Measurements from ENCODE around the gene ODR4. TPM values are rescaled to one million over a fixed set of nuclear protein-coding genes. Genes with fewer than 3 reads are reported as not detected.
"Not testable (repeated sequence)": the region's sequence is repeated elsewhere in the genome, so short reads cannot be mapped to it uniquely, and the experiment has no call there.

Gene ODR4
- total RNA-seq, 4 donors from 2014 or later, result 12.8 to 39.8 (median 19.9) TPM

- WGBS, result 74% methylated on average over 3 of the region's 3 CpGs
- TF ChIP-seq CTCF (IDR thresholded peaks at IDR 0.05) (no peak), POLR2AphosphoS5 (IDR thresholded peaks at IDR 0.05) (no peak), POLR2A (IDR thresholded peaks at IDR 0.05) (no peak), EP300 (IDR thresholded peaks at IDR 0.05) (no peak)
- no peaks in the 10 kb centered on the region for H3K27me3 ChIP-seq
- no peaks in the 10 kb centered on the region for H3K9me3 ChIP-seq
- no peak overlapping the region for H3K27ac ChIP-seq
- no peak for DNase-seq (ENCODE audit: low spot score in 2 of 2)
- no peaks in the 10 kb centered on the region for H3K36me3 ChIP-seq
- no peaks in the 10 kb centered on the region for H3K4me1 ChIP-seq
- H3K4me3 ChIP-seq, result no peak overlapping the region
Measured at GRCh38 chr1:186456729-186457255, 81.2 kb downstream of the ODR4 start.

- H3K4me1 ChIP-seq; H3K4me3 ChIP-seq; DNase-seq (ENCODE audit: low spot score in 2 of 2); H3K27ac ChIP-seq; H3K36me3 ChIP-seq; H3K27me3 ChIP-seq; H3K9me3 ChIP-seq: not testable (repeated sequence)
- 98% methylated on average over 14 of the region's 14 CpGs for WGBS
Measured at GRCh38 chr1:186459161-186459560, 83.5 kb downstream of the ODR4 start.

- DNase-seq (ENCODE audit: low spot score in 2 of 2), result no peak
- 86% methylated on average over 2 of the region's 2 CpGs for WGBS
- Histone ChIP-seq H3K27me3 (no peaks in the 10 kb centered on the region), H3K9me3 (no peaks in the 10 kb centered on the region), H3K4me1 (no peaks in the 10 kb centered on the region), H3K36me3 (no peaks in the 10 kb centered on the region), H3K4me3 (no peak within 1 kb of the TSS), H3K27ac (no peak within 1 kb of the TSS)
- TF ChIP-seq CTCF (IDR thresholded peaks at IDR 0.05), result no peak
- TF ChIP-seq EP300 (IDR thresholded peaks at IDR 0.05), result no peak
- TF ChIP-seq POLR2A (IDR thresholded peaks at IDR 0.05), result no peak
- TF ChIP-seq POLR2AphosphoS5 (IDR thresholded peaks at IDR 0.05), result no peak
Measured at GRCh38 chr1:186461014-186461413, 85.4 kb downstream of the ODR4 start, which contains the start of gene PDC. PDC (minus strand) TSS chr1:186461114; CDS start chr1:186449459, 11,655 bp downstream.

- TF ChIP-seq POLR2A (IDR thresholded peaks at IDR 0.05) (no peak), CTCF (IDR thresholded peaks at IDR 0.05) (no peak), EP300 (IDR thresholded peaks at IDR 0.05) (no peak), POLR2AphosphoS5 (IDR thresholded peaks at IDR 0.05) (no peak)
- WGBS, result 84% methylated on average over 5 of the region's 5 CpGs
- H3K4me3 ChIP-seq, result no peak overlapping the region
- no peaks in the 10 kb centered on the region for H3K36me3 ChIP-seq
- no peaks in the 10 kb centered on the region for H3K9me3 ChIP-seq
- H3K4me1 ChIP-seq, result no peaks in the 10 kb centered on the region
- no peak for DNase-seq (ENCODE audit: low spot score in 2 of 2)
- no peak overlapping the region for H3K27ac ChIP-seq
- no peaks in the 10 kb centered on the region for H3K27me3 ChIP-seq
Measured at GRCh38 chr1:186463511-186463910, 87.9 kb downstream of the ODR4 start.

GRCh38 chr1:186463926-186464325 is 88.3 kb downstream of the ODR4 start:
- H3K4me3 ChIP-seq, result no peak overlapping the region
- no peaks in the 10 kb centered on the region for H3K4me1 ChIP-seq
- no peak overlapping the region for H3K27ac ChIP-seq
- no peaks in the 10 kb centered on the region for H3K27me3 ChIP-seq
- H3K9me3 ChIP-seq, result no peaks in the 10 kb centered on the region
- no peaks in the 10 kb centered on the region for H3K36me3 ChIP-seq
- TF ChIP-seq POLR2AphosphoS5 (IDR thresholded peaks at IDR 0.05) (no peak), CTCF (IDR thresholded peaks at IDR 0.05) (no peak), EP300 (IDR thresholded peaks at IDR 0.05) (no peak), POLR2A (IDR thresholded peaks at IDR 0.05) (no peak)
- WGBS, result 91% methylated on average over 3 of the region's 3 CpGs
- DNase-seq (ENCODE audit: low spot score in 2 of 2), result no peak

- H3K4me1 ChIP-seq; H3K9me3 ChIP-seq; H3K27ac ChIP-seq; DNase-seq (ENCODE audit: low spot score in 2 of 2); H3K36me3 ChIP-seq; H3K27me3 ChIP-seq; H3K4me3 ChIP-seq: not testable (repeated sequence)
Measured at GRCh38 chr1:186465491-186465890, 89.9 kb downstream of the ODR4 start.

All from suprapubic skin (tissue), 4 donors.